Measurements from ENCODE around the gene AFDN.

GRCh38 chr6:167803816-167804215 is 22.9 kb upstream of the AFDN start:
- TF ChIP-seq EZH2 (IDR thresholded peaks at IDR 0.05; ENCODE audit: low read depth), result no peak
- TF ChIP-seq CTCF (conservative IDR thresholded peaks at IDR 0.05), result no peak

Data from PC-9 (cell line).